ENCODE measurements around the gene PPP1R1B. TPM values are rescaled to one million over a fixed set of nuclear protein-coding genes. Genes with fewer than 3 reads are reported as not detected.

Gene PPP1R1B
- total RNA-seq, 1 donor from 2014 or later, result 33.1 TPM

- DNase-seq (ENCODE audit: low spot score), result no peak
Observed at GRCh38 chr17:39651923-39652586, 25.3 kb downstream of the PPP1R1B start.

GRCh38 chr17:39652587-39653315 lies 26.0 kb downstream of the PPP1R1B start:
- DNase-seq (ENCODE audit: low spot score), result no peak

- DNase-seq (ENCODE audit: low spot score), result no peak
Observed at GRCh38 chr17:39653316-39653661, 26.5 kb downstream of the PPP1R1B start.

GRCh38 chr17:39653662-39654331 lies 27.0 kb downstream of the PPP1R1B start:
- DNase-seq (ENCODE audit: low spot score), result no peak

GRCh38 chr17:39655105-39655504 lies 28.4 kb downstream of the PPP1R1B start:
- DNase-seq (ENCODE audit: low spot score), result no peak

GRCh38 chr17:39658346-39658745 lies 31.6 kb downstream of the PPP1R1B start:
- no peak for DNase-seq (ENCODE audit: low spot score)

- DNase-seq (ENCODE audit: low spot score), result no peak
Observed at GRCh38 chr17:39658760-39659159, 32.0 kb downstream of the PPP1R1B start.

GRCh38 chr17:39659279-39660010 lies 32.7 kb downstream of the PPP1R1B start:
- no peak for DNase-seq (ENCODE audit: low spot score)

- DNase-seq (ENCODE audit: low spot score), result no peak
Observed at GRCh38 chr17:39660011-39660360, 33.2 kb downstream of the PPP1R1B start.

- no peak for DNase-seq (ENCODE audit: low spot score)
Observed at GRCh38 chr17:39660397-39661385, 33.9 kb downstream of the PPP1R1B start.

- no peak for DNase-seq (ENCODE audit: low spot score)
Observed at GRCh38 chr17:39661744-39662541, 35.2 kb downstream of the PPP1R1B start.

GRCh38 chr17:39662551-39663339 lies 36.0 kb downstream of the PPP1R1B start:
- DNase-seq (ENCODE audit: low spot score), result no peak

GRCh38 chr17:39663340-39663687 lies 36.6 kb downstream of the PPP1R1B start:
- DNase-seq (ENCODE audit: low spot score), result no peak

GRCh38 chr17:39663688-39664580 lies 37.2 kb downstream of the PPP1R1B start:
- no peak for DNase-seq (ENCODE audit: low spot score)

GRCh38 chr17:39664581-39665561 lies 38.1 kb downstream of the PPP1R1B start, which contains the start of gene TCAP:
TCAP (plus strand) TSS chr17:39665349; CDS start chr17:39665360, 11 bp downstream.
- DNase-seq (ENCODE audit: low spot score), result no peak

GRCh38 chr17:39665642-39666224 lies 39.0 kb downstream of the PPP1R1B start:
- no peak for DNase-seq (ENCODE audit: low spot score)
